H1 (cell line): ENCODE data around the gene MRPS14. TPM values are rescaled to one million over a fixed set of nuclear protein-coding genes. Genes with fewer than 3 reads are reported as not detected.

Source experiments
- CTCF ChIA-PET: fragments of 300-600 bp; sonication (Branson Sonifier 250); formaldehyde crosslinking; loops from one replicate; lab custom pipeline; 2021; ENCODE audit not compliant: partially characterized antibody; lab: Charles Lee
- POLR2A ChIA-PET: fragments of 300-600 bp; sonication (Branson Sonifier 250); formaldehyde crosslinking; loops from one replicate; lab custom pipeline; 2021; ENCODE audit warnings: inconsistent platforms; ENCODE audit not compliant: partially characterized antibody; lab: Charles Lee
- DNase-seq, 2 experiments: peaks; one replicate each; pipeline versions ENCODE4 v3.0.0 to v3.0.0-alpha.2; 2010 to 2022; ENCODE audit warnings: low spot score in 2 of 2, low read depth in 1 of 2, mixed read lengths in 1 of 2
- FAIRE-seq: peaks from 2 replicates; lab custom pipeline; 2011; peaks lifted over from hg19 to GRCh38; lab: Jason Lieb, UNC
- H2AFZ ChIP-seq: 2 replicates; pipeline ENCODE4 v1.8.1; 2012; ENCODE audit warnings: low read length, inconsistent platforms
- H2AK5ac ChIP-seq: 2 replicates; pipeline ENCODE4 v1.6.1; 2013; ENCODE audit warnings: low read depth, low read length
- H2BK120ac ChIP-seq: replicated peaks from 2 replicates; pipeline ENCODE3; 2013; ENCODE audit warnings: low read depth, low read length, inconsistent platforms
- H2BK12ac ChIP-seq: 2 replicates; pipeline ENCODE4 v1.6.1; 2013; ENCODE audit warnings: low read depth, low read length
- H2BK15ac ChIP-seq: 2 replicates; pipeline ENCODE4 v1.6.1; 2013; ENCODE audit warnings: low read length
- H2BK20ac ChIP-seq: 2 replicates; pipeline ENCODE4 v1.6.1; 2013; ENCODE audit warnings: low read length
- H2BK5ac ChIP-seq: 2 replicates; pipeline ENCODE4 v1.6.1; 2013; ENCODE audit warnings: low read depth, low read length
- H3K14ac ChIP-seq: 2 replicates; pipeline ENCODE4 v1.6.1; 2013; ENCODE audit warnings: inconsistent platforms; ENCODE audit not compliant: insufficient read length
- H3K18ac ChIP-seq: 2 replicates; pipeline ENCODE4 v1.6.1; 2013; ENCODE audit warnings: low read length; ENCODE audit errors: extremely low read depth
- H3K23ac ChIP-seq: 2 replicates; pipeline ENCODE4 v1.6.1; 2013; ENCODE audit warnings: inconsistent platforms; ENCODE audit not compliant: insufficient read length
- H3K23me2 ChIP-seq: 2 replicates; pipeline ENCODE4 v1.6.1; 2013; ENCODE audit warnings: low read depth, low read length
- H3K27ac ChIP-seq: 2 replicates; pipeline ENCODE4 v1.6.1; 2011; ENCODE audit warnings: low read depth, low read length, inconsistent platforms
- H3K27me3 ChIP-seq, 4 experiments: replicated peaks in 1 of 4; 1 replicate in 1 of 4; 2 replicates in 3 of 4; pipeline versions ENCODE4 v1.6.1 to v1.8.1; 2011 to 2013; ENCODE audit warnings: low read length in 3 of 4, mild to moderate bottlenecking in 3 of 4, inconsistent platforms in 2 of 4, mixed read lengths in 2 of 4, moderate library complexity in 1 of 4; ENCODE audit not compliant: control insufficient read depth in 3 of 4, insufficient read depth in 3 of 4; ENCODE audit errors: extremely low read depth in 1 of 4
- H3K36me3 ChIP-seq, 4 experiments: 2 replicates each; pipeline versions ENCODE4 v1.6.1 to v1.8.1; 2011 to 2013; ENCODE audit warnings: mild to moderate bottlenecking in 4 of 4, low read length in 3 of 4, moderate library complexity in 2 of 4, control low read depth in 1 of 4, inconsistent platforms in 1 of 4; ENCODE audit not compliant: insufficient read depth in 4 of 4, control insufficient read depth in 2 of 4
- H3K4ac ChIP-seq: replicated peaks from 2 replicates; pipeline ENCODE3; 2013; ENCODE audit warnings: low read length, low read depth, mixed read lengths, inconsistent platforms; ENCODE audit not compliant: insufficient read length
- H3K4me1 ChIP-seq, 4 experiments: replicated peaks in 1 of 4; 1 replicate in 1 of 4; 2 replicates in 3 of 4; pipeline versions ENCODE4 v1.6.1 to v1.8.1; 2011 to 2013; ENCODE audit warnings: low read length in 3 of 4, inconsistent platforms in 2 of 4, mixed read lengths in 1 of 4; ENCODE audit not compliant: insufficient read depth in 4 of 4, control insufficient read depth in 3 of 4
- H3K4me2 ChIP-seq, 2 experiments: 2 replicates each; pipeline versions ENCODE4 v1.6.1 to v1.8.1; 2011 to 2013; ENCODE audit warnings: low read depth in 2 of 2, low read length in 2 of 2, control low read depth in 1 of 2, inconsistent platforms in 1 of 2, mild to moderate bottlenecking in 1 of 2; ENCODE audit not compliant: insufficient read depth in 1 of 2
- H3K4me3 ChIP-seq, 4 experiments: fragments of 200-600, 300-600 bp in 1 of 4; sonication (generic), shearing (Covaris generic), sonication (Bioruptor Twin) in 1 of 4; 2 replicates each; pipeline versions ENCODE4 v1.5.1 to v1.8.1; 2011 to 2016; ENCODE audit warnings: low read length in 4 of 4, low read depth in 3 of 4, control low read depth in 2 of 4, inconsistent platforms in 2 of 4, mild to moderate bottlenecking in 2 of 4, mixed read lengths in 1 of 4, moderate library complexity in 1 of 4; ENCODE audit not compliant: insufficient read depth in 2 of 4; ENCODE audit errors: extremely low read depth in 1 of 4
- H3K56ac ChIP-seq: replicated peaks from 2 replicates; pipeline ENCODE3; 2013; ENCODE audit warnings: low read depth, mild to moderate bottlenecking, mixed read lengths, low read length, inconsistent platforms; ENCODE audit not compliant: insufficient read length
- H3K79me1 ChIP-seq: 2 replicates; pipeline ENCODE4 v1.6.1; 2013; ENCODE audit warnings: low read depth, low read length, control low read depth
- H3K79me2 ChIP-seq, 2 experiments: 2 replicates each; pipeline versions ENCODE4 v1.6.1 to v1.8.1; 2012 to 2013; ENCODE audit warnings: low read length in 2 of 2, mild to moderate bottlenecking in 2 of 2, inconsistent platforms in 1 of 2; ENCODE audit not compliant: insufficient read depth in 2 of 2, control insufficient read depth in 1 of 2
- H3K9ac ChIP-seq, 4 experiments: replicated peaks in 1 of 4; 1 replicate in 1 of 4; 2 replicates in 3 of 4; pipeline versions ENCODE4 v1.6.1 to v1.8.1; 2011 to 2013; ENCODE audit warnings: low read depth in 3 of 4, low read length in 3 of 4, control low read depth in 2 of 4, mild to moderate bottlenecking in 2 of 4, moderate library complexity in 2 of 4, inconsistent platforms in 1 of 4; ENCODE audit errors: extremely low read depth in 1 of 4
- H3K9me3 ChIP-seq, 2 experiments: 2 replicates each; pipeline versions ENCODE4 v1.6.1 to v1.8.1; 2012 to 2013; ENCODE audit warnings: mild to moderate bottlenecking in 2 of 2, moderate library complexity in 2 of 2, control low read depth in 1 of 2, inconsistent platforms in 1 of 2, low read depth in 1 of 2, low read length in 1 of 2, mixed read lengths in 1 of 2; ENCODE audit not compliant: insufficient read depth in 2 of 2
- H4K20me1 ChIP-seq, 2 experiments: replicated peaks in 1 of 2; 2 replicates each; pipeline versions ENCODE3 to v1.8.1; 2011 to 2013; ENCODE audit warnings: inconsistent platforms in 2 of 2, low read length in 2 of 2, mild to moderate bottlenecking in 1 of 2; ENCODE audit not compliant: insufficient read depth in 2 of 2, control insufficient read depth in 1 of 2
- H4K5ac ChIP-seq: 2 replicates; pipeline ENCODE4 v1.6.1; 2013; ENCODE audit warnings: low read length, low read depth, mixed read lengths, inconsistent platforms; ENCODE audit not compliant: insufficient read length
- H4K8ac ChIP-seq: 2 replicates; pipeline ENCODE4 v1.8.0; 2013; ENCODE audit warnings: mild to moderate bottlenecking, moderate library complexity, low read length, inconsistent platforms; ENCODE audit not compliant: insufficient read depth; ENCODE audit errors: extremely low read depth
- H4K91ac ChIP-seq: replicated peaks from 2 replicates; pipeline ENCODE3; 2013; ENCODE audit warnings: low read length, mixed read lengths, inconsistent platforms; ENCODE audit not compliant: insufficient read length
- FOSL1 ChIP-seq: IDR thresholded peaks from 2 replicates; pipeline ENCODE4 v1.6.1; 2011; ENCODE audit warnings: mild to moderate bottlenecking, low read depth, low read length, moderate library complexity; ENCODE audit not compliant: insufficient read depth
- HDAC6 ChIP-seq: IDR thresholded peaks from one replicate; pipeline ENCODE4 v1.7.1; 2012; ENCODE audit warnings: low read depth, mild to moderate bottlenecking, inconsistent platforms, low read length, moderate library complexity
- TAF7 ChIP-seq: optimal IDR thresholded peaks from 2 replicates; pipeline ENCODE3; 2011; ENCODE audit warnings: low read depth, mild to moderate bottlenecking, inconsistent platforms, low read length, moderate library complexity, borderline replicate concordance
- YY1 ChIP-seq: IDR thresholded peaks from 2 replicates; pipeline ENCODE4 v1.6.1; 2011; ENCODE audit warnings: low read depth, mild to moderate bottlenecking, low read length
- WGBS, 2 experiments: shearing (Covaris generic) in 1 of 2; methylation state at CpG; one replicate each; pipeline versions ENCODE4 v1.1.6 to v1.1.7; 2013 to 2015; ENCODE audit warnings: low lambda C conversion rate in 2 of 2, mixed read lengths in 2 of 2, inconsistent platforms in 1 of 2, low coverage in 1 of 2, missing lambda C conversion rate in 1 of 2; ENCODE audit not compliant: insufficient replicate concordance in 2 of 2, insufficient coverage in 1 of 2, insufficient read length in 1 of 2; ENCODE audit errors: extremely low coverage in 1 of 2, missing lambda C conversion rate in 1 of 2; 5-methylcytosine and 5-hydroxymethylcytosine counted together
- polyA plus RNA-seq, 7 experiments: library from polyadenylated mRNA; depleted of rRNA in 3 of 7; stranded (reverse) in 5 of 7; unstranded in 2 of 7; fragments of >200 nt in 5 of 7; fragments of 200-250 nt in 2 of 7; gene quantifications; 1 replicate in 5 of 7; 2 replicates in 1 of 7; 4 replicates in 1 of 7; pipeline versions ENCODE4 v1.2.1 to v1.2.3, GENCODE V29; 2011 to 2013; ENCODE audit warnings: missing spikeins in 2 of 7, mixed read lengths in 2 of 7
- total RNA-seq: library from RNA; stranded (reverse); fragmentation: NEBNext Ultra II Directional; extraction: Animal tissue kit (Norgen Biotek cat#: 25700); gene quantifications from 2 replicates; pipeline ENCODE4 v1.2.1, GENCODE V29; 2021

Gene MRPS14
- total and polyA plus RNA-seq, 2 of the 8 experiments (the other 6 are each of a cell fraction or from before 2014, with no cell fraction given) = 27.5 to 38.7 TPM

GRCh38 chr1:174990382-174990999, 32.7 kb downstream of the MRPS14 start:
- H3K4me3 ChIP-seq = no peak overlapping the region
- TF ChIP-seq TAF7 = no peak
- TF ChIP-seq FOSL1 = no peak
- TF ChIP-seq HDAC6 = no peak
- TF ChIP-seq YY1 = no peak

More at GRCh38 chr1:174990382-174990999, 32.7 kb downstream of the MRPS14 start:
- CTCF ChIA-PET = interaction anchor here (0.5 to 2.0 kb wide), 4 partner anchors 8 to 631 kb away, joined by 3 to 13 read pairs (median 4); no protein-coding TSS in a partner anchor
- Histone ChIP-seq H4K8ac (no peak overlapping the region), H3K79me1 (no peaks in the 10 kb centered on the region; the same call in 1 of the 2 replicates), H3K56ac (no peak overlapping the region), H3K4me1 (no peaks in the 10 kb centered on the region), H3K4me2 (no peak overlapping the region), H3K14ac (no peak overlapping the region), H3K9ac (no peak overlapping the region), H3K9me3 (no peaks in the 10 kb centered on the region), H4K91ac (no peak overlapping the region), H3K18ac (no peak overlapping the region), H2AFZ (no peak overlapping the region), H3K23me2 (no peaks in the 10 kb centered on the region), H2BK15ac (no peak overlapping the region), H2BK120ac (no peak overlapping the region), H4K5ac (no peak overlapping the region), H3K23ac (no peak overlapping the region), H2BK20ac (no peak overlapping the region), H2BK5ac (no peak overlapping the region), H3K27me3 (no peaks in the 10 kb centered on the region), H3K27ac (no peak overlapping the region), H2BK12ac (no peak overlapping the region), H3K4ac (no peak overlapping the region), H3K36me3 (peaks cover 7 to 77% (median 43%) of the 10 kb centered on the region in 4 experiments), H2AK5ac (no peak overlapping the region), H3K79me2 (no peaks in the 10 kb centered on the region), H4K20me1 (no peaks in the 10 kb centered on the region)
- POLR2A ChIA-PET = interaction anchor here (1.9 kb wide), 1 partner anchor 9 kb away, joined by 9 read pairs; the partner anchor contains the start of gene CACYBP
- WGBS, 2 experiments = 86% methylated on average over 6 of the region's 6 CpGs; no CpG with 5 or more reads in 1 of the 2 experiments
- no peak for FAIRE-seq
- no peak for DNase-seq
